Astrocyte (in vitro differentiated cells and primary cell): ENCODE data around the gene NKD1. TPM values are rescaled to one million over a fixed set of nuclear protein-coding genes. Genes with fewer than 3 reads are reported as not detected.

Experiments
- DNase-seq: peaks from one replicate; pipeline ENCODE4 v3.0.0-alpha.2; 2010; ENCODE audit warnings: low read depth
- FAIRE-seq: peaks from 2 replicates; lab custom pipeline; 2011; peaks lifted over from hg19 to GRCh38; lab: Jason Lieb, UNC
- H2AFZ ChIP-seq: 2 replicates; pipeline ENCODE4 v1.6.0; 2012; ENCODE audit warnings: low read depth, low read length, inconsistent platforms
- H3K27ac ChIP-seq: 2 replicates; pipeline ENCODE4 v1.5.1; 2011; ENCODE audit warnings: low read depth, low read length, inconsistent platforms
- H3K27me3 ChIP-seq: 2 replicates; pipeline ENCODE4 v1.6.0; 2011; ENCODE audit warnings: low read length, inconsistent platforms; ENCODE audit not compliant: insufficient read depth
- H3K36me3 ChIP-seq: 2 replicates; pipeline ENCODE4 v1.5.1; 2011; ENCODE audit warnings: low read length, inconsistent platforms; ENCODE audit not compliant: insufficient read depth
- H3K4me1 ChIP-seq: 2 replicates; pipeline ENCODE4 v1.5.1; 2011; ENCODE audit warnings: low read length, inconsistent platforms; ENCODE audit not compliant: insufficient read depth
- H3K4me2 ChIP-seq: 2 replicates; pipeline ENCODE4 v1.6.0; 2012; ENCODE audit warnings: low read length, inconsistent platforms
- H3K4me3 ChIP-seq: 2 replicates; pipeline ENCODE4 v1.5.1; 2011; ENCODE audit warnings: low read depth, mild to moderate bottlenecking, low read length, inconsistent platforms; ENCODE audit not compliant: insufficient read depth
- H3K79me2 ChIP-seq: 2 replicates; pipeline ENCODE4 v1.6.0; 2012; ENCODE audit warnings: mild to moderate bottlenecking, low read length, inconsistent platforms; ENCODE audit not compliant: insufficient read depth
- H3K9ac ChIP-seq: 2 replicates; pipeline ENCODE4 v1.6.0; 2012; ENCODE audit warnings: mild to moderate bottlenecking, low read length, inconsistent platforms
- H3K9me3 ChIP-seq: 2 replicates; pipeline ENCODE4 v1.5.1; 2012; ENCODE audit warnings: low read depth, mild to moderate bottlenecking, low read length, inconsistent platforms; ENCODE audit not compliant: insufficient read depth
- H4K20me1 ChIP-seq: 2 replicates; pipeline ENCODE4 v1.6.0; 2012; ENCODE audit warnings: low read length, inconsistent platforms; ENCODE audit not compliant: insufficient read depth
- H3K27ac Mint-ChIP-seq: one replicate; pipeline ENCODE4 v1.8.0; 2021; ENCODE audit warnings: mild to moderate bottlenecking, mixed read lengths; ENCODE audit not compliant: unreplicated experiment
- H3K27me3 Mint-ChIP-seq: one replicate; pipeline ENCODE4 v1.8.0; 2021; ENCODE audit warnings: low read depth, mixed read lengths; ENCODE audit not compliant: unreplicated experiment
- H3K36me3 Mint-ChIP-seq: one replicate; pipeline ENCODE4 v1.8.0; 2021; ENCODE audit warnings: low read depth, mixed read lengths; ENCODE audit not compliant: unreplicated experiment
- H3K4me1 Mint-ChIP-seq: one replicate; pipeline ENCODE4 v1.8.0; 2021; ENCODE audit warnings: low read depth, mixed read lengths; ENCODE audit not compliant: unreplicated experiment
- H3K4me3 Mint-ChIP-seq: one replicate; pipeline ENCODE4 v1.8.0; 2021; ENCODE audit warnings: mild to moderate bottlenecking, moderate library complexity, mixed read lengths; ENCODE audit not compliant: unreplicated experiment
- H3K9me3 Mint-ChIP-seq: one replicate; pipeline ENCODE4 v1.8.0; 2021; ENCODE audit warnings: mild to moderate bottlenecking, mixed read lengths; ENCODE audit not compliant: unreplicated experiment
- EZH2 ChIP-seq: IDR thresholded peaks from 2 replicates; pipeline ENCODE4 v1.6.1; 2012; ENCODE audit warnings: mild to moderate bottlenecking, low read length, inconsistent platforms; ENCODE audit not compliant: insufficient read depth
- total RNA-seq: library from RNA; stranded (reverse); gene quantifications from 2 replicates; pipeline ENCODE4 v1.2.1, GENCODE V29; 2021
- TF ChIP-seq, protein P1 (sequence below): IDR thresholded peaks from 2 replicates; pipeline ENCODE4 v1.5.1; 2011; ENCODE audit warnings: low read depth, mild to moderate bottlenecking, inconsistent platforms, low read length, moderate library complexity; ENCODE audit not compliant: insufficient read depth

The NKD1 gene
- total RNA-seq, 1 donor from 2014 or later, result 9.1 TPM

DNA sequence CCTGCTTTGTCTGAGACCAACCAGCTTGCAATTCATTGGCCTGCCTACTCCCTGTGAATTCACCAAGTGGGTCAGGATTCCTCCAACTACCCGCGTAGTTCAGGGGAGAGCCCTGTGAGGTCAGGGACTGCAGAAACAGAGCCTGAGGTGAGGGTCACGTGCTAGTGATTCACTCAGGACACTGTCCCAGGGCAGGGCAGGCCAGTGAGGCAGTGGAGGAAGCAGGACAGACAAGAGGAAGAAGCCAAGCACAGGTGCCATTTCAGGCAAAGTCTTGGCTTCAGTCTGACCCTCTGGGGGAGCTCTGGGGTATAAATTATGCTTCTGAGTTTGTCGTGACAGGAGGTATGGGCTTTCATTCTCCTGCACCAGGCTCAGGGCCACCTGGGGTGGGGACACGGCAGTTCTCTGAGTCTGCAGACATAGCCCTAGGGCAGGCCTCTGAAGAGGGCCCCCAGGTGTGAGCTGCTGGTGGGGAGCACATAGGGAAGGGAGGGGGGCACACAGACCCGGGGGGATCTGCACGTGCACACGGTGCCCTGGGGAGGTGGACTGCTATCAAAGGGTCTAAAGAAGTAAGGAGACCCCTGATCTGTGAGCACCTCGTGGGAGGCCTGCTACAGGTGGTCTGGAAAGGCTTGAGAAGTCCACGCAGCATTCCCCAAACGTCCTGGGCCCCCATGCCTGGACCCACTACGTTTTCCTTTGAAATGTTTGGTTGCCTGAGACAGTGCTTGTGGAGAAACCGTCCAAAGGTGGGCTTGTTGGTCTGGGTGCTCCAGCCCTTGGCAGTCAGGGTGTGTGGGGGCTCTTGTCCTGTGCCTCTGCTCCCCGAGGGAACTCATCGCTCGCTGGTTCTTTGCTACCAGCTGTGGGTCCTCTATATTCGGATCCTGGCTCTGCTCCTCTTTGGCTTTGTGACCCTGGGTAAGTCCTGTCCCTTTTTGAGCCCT is 46.4 kb downstream of the NKD1 start:
- Histone ChIP-seq H3K4me3 (no peak overlapping the region), H3K9me3 (no peaks in the 10 kb centered on the region), H3K27me3 (no peaks in the 10 kb centered on the region), H4K20me1 (no peaks in the 10 kb centered on the region), H3K79me2 (no peaks in the 10 kb centered on the region), H3K4me1 (peaks cover 2% of the 10 kb centered on the region), H3K9ac (no peak overlapping the region), H2AFZ (no peak overlapping the region), H3K4me2 (no peak overlapping the region), H3K27ac (no peak overlapping the region), H3K36me3 (no peaks in the 10 kb centered on the region)
- peaks cover 33% of the 10 kb centered on the region for H3K27me3 Mint-ChIP-seq
- TF ChIP-seq, protein P1, sequence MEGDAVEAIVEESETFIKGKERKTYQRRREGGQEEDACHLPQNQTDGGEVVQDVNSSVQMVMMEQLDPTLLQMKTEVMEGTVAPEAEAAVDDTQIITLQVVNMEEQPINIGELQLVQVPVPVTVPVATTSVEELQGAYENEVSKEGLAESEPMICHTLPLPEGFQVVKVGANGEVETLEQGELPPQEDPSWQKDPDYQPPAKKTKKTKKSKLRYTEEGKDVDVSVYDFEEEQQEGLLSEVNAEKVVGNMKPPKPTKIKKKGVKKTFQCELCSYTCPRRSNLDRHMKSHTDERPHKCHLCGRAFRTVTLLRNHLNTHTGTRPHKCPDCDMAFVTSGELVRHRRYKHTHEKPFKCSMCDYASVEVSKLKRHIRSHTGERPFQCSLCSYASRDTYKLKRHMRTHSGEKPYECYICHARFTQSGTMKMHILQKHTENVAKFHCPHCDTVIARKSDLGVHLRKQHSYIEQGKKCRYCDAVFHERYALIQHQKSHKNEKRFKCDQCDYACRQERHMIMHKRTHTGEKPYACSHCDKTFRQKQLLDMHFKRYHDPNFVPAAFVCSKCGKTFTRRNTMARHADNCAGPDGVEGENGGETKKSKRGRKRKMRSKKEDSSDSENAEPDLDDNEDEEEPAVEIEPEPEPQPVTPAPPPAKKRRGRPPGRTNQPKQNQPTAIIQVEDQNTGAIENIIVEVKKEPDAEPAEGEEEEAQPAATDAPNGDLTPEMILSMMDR, result no peak
- no peak for TF ChIP-seq EZH2
- H3K4me3 Mint-ChIP-seq, result no peak overlapping the region
- peaks cover 2% of the 10 kb centered on the region for H3K4me1 Mint-ChIP-seq
- no peak overlapping the region for H3K27ac Mint-ChIP-seq
- H3K9me3 Mint-ChIP-seq, result no peaks in the 10 kb centered on the region
- DNase-seq (no peak), FAIRE-seq (no peak)
- H3K36me3 Mint-ChIP-seq, result no peaks in the 10 kb centered on the region

DNA sequence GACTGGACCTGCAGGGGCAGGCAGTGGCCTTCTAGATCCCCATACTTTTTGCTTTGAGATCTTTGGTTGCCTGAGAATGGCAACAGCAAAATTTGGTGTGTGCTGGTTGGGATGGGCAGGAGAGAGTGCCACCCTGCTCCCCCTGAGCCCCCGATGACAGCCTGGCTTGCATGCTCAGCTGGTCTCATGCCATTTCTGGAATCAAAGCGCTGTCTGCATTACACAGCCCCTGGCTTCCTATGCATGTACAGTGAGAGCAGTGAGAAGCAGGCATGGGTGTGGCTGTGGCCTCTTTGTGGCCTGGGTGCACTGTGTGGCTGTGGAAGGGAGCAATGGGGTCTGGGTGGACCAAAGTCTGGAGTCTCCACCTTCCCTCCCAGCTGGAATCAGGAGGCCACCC is 47.7 kb downstream of the NKD1 start:
- H3K4me3 ChIP-seq, result no peak overlapping the region
- H3K9me3 Mint-ChIP-seq, result no peaks in the 10 kb centered on the region
- peaks cover 2% of the 10 kb centered on the region for H3K4me1 ChIP-seq
- no peaks in the 10 kb centered on the region for H3K79me2 ChIP-seq
- no peak overlapping the region for H3K4me2 ChIP-seq
- H2AFZ ChIP-seq, result no peak overlapping the region
- no peak overlapping the region for H3K4me3 Mint-ChIP-seq
- peaks cover 42% of the 10 kb centered on the region for H3K27me3 Mint-ChIP-seq
- H3K27me3 ChIP-seq, result no peaks in the 10 kb centered on the region
- no peaks in the 10 kb centered on the region for H4K20me1 ChIP-seq
- H3K27ac Mint-ChIP-seq, result no peak overlapping the region
- FAIRE-seq (no peak), DNase-seq (no peak)
- TF ChIP-seq EZH2, result no peak
- TF ChIP-seq, protein P1, result no peak
- H3K4me1 Mint-ChIP-seq, result peaks cover 11% of the 10 kb centered on the region
- H3K36me3 ChIP-seq, result no peaks in the 10 kb centered on the region
- H3K9me3 ChIP-seq, result no peaks in the 10 kb centered on the region
- no peak overlapping the region for H3K9ac ChIP-seq
- peaks cover 2% of the 10 kb centered on the region for H3K36me3 Mint-ChIP-seq
- H3K27ac ChIP-seq, result no peak overlapping the region
